A673 (cell line): Measurements from ENCODE around the gene BAIAP2L2.

Experiments
- CTCF ChIP-seq: fragments of 300-800, 200-600 bp; sonication (generic); conservative IDR thresholded peaks from 2 replicates; pipeline ENCODE4 v1.5.1; 2017; ENCODE audit warnings: low read depth, mild to moderate bottlenecking, antibody characterized with exemption, low read length, moderate library complexity, mixed read lengths
- EZH2 ChIP-seq: fragments of 200-600 bp; sonication (generic); IDR thresholded peaks from 2 replicates; pipeline ENCODE4 v1.6.1; 2017; ENCODE audit warnings: borderline replicate concordance, low read depth, mild to moderate bottlenecking, mixed read lengths, antibody characterized with exemption, low read length; ENCODE audit not compliant: poor library complexity, severe bottlenecking

- TF ChIP-seq CTCF (no peak), EZH2 (no peak)
These were observed 28.9 kb downstream of the BAIAP2L2 start for GRCh38 chr22:38081636-38081940.
